Gastrocnemius medialis (tissue), 4 donors: ENCODE data around the gene HMG20A.
A peak's percentile ranks its signal among the peaks of the same experiment; 100 is the strongest.

Source experiments
- POLR2A ChIP-seq, 2 donors: fragments of 450-650 bp; IDR thresholded peaks; one replicate each; pipeline ENCODE4 v1.6.1; 2017; ENCODE audit warnings: antibody characterized with exemption in 2 of 2, mild to moderate bottlenecking in 2 of 2, moderate library complexity in 2 of 2
- TF ChIP-seq, protein P1 (sequence below), 5 experiments: fragments of 450-650 bp in 3 of 5; fragments of 200-600 bp in 2 of 5; sonication (generic) in 2 of 5; IDR thresholded peaks in 4 of 5; conservative IDR thresholded peaks in 1 of 5; 1 replicate in 4 of 5; 2 replicates in 1 of 5; pipeline ENCODE4 v1.5.1; 2016 to 2019; ENCODE audit warnings: antibody characterized with exemption in 5 of 5, mild to moderate bottlenecking in 3 of 5, moderate library complexity in 3 of 5

GRCh38 chr15:77507911-77508310 lies 87.2 kb downstream of the HMG20A start:
- TF ChIP-seq, protein P1, sequence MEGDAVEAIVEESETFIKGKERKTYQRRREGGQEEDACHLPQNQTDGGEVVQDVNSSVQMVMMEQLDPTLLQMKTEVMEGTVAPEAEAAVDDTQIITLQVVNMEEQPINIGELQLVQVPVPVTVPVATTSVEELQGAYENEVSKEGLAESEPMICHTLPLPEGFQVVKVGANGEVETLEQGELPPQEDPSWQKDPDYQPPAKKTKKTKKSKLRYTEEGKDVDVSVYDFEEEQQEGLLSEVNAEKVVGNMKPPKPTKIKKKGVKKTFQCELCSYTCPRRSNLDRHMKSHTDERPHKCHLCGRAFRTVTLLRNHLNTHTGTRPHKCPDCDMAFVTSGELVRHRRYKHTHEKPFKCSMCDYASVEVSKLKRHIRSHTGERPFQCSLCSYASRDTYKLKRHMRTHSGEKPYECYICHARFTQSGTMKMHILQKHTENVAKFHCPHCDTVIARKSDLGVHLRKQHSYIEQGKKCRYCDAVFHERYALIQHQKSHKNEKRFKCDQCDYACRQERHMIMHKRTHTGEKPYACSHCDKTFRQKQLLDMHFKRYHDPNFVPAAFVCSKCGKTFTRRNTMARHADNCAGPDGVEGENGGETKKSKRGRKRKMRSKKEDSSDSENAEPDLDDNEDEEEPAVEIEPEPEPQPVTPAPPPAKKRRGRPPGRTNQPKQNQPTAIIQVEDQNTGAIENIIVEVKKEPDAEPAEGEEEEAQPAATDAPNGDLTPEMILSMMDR (IDR thresholded peaks at IDR 0.05 in 4 of 5, conservative IDR thresholded peaks at IDR 0.05 in 1 of 5), result no peak
- peak in 1 of 2 donors; percentile 33 for TF ChIP-seq POLR2A (IDR thresholded peaks at IDR 0.05)
